Activated CD4-positive, alpha-beta T cell treated with anti-CD3 and anti-CD28 coated beads for 48 hours (primary cell): ENCODE data around the gene GLUD2.
A peak's percentile ranks its signal among the peaks of the same experiment; 100 is the strongest.
"Not testable (repeated sequence)": the region's sequence is repeated elsewhere in the genome, so short reads cannot be mapped to it uniquely, and the experiment has no call there.

Experiments used
- DNase-seq: peaks from one replicate; pipeline ENCODE4 v3.0.0-alpha.2; 2020

Gene GLUD2

GRCh38 chrX:121047441-121048419 lies at the start of gene GLUD2:
GLUD2 (plus strand) TSS chrX:121047610; CDS start chrX:121047685, 75 bp downstream.
- DNase-seq, result peak; percentile 30

DNA sequence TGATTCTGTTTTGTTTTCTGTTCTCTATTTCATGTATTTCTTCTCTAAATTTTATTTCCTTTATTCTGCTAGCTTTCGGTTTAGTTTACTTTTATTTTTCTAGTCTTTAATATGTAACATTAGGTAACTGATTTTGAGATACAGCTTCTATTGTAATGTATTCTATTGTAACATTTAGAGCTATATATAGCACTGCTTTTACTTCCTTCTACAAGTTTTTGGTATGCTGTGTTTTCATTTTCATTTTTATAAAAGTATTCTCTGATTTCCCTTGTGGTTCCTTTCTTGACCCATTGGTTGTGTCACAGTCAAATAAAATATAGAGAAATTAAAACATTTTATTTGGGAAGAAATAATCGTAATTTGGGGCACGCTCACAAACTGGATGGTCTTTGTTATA lies 48.0 kb upstream of the GLUD2 start:
- no peak for DNase-seq

GRCh38 chrX:121000589-121000988 lies 46.8 kb upstream of the GLUD2 start:
- no peak for DNase-seq

- DNase-seq, result no peak
Measured at GRCh38 chrX:121008920-121009319, 38.5 kb upstream of the GLUD2 start.

- no peak for DNase-seq
Measured at GRCh38 chrX:121009764-121010163, 37.6 kb upstream of the GLUD2 start.

DNA sequence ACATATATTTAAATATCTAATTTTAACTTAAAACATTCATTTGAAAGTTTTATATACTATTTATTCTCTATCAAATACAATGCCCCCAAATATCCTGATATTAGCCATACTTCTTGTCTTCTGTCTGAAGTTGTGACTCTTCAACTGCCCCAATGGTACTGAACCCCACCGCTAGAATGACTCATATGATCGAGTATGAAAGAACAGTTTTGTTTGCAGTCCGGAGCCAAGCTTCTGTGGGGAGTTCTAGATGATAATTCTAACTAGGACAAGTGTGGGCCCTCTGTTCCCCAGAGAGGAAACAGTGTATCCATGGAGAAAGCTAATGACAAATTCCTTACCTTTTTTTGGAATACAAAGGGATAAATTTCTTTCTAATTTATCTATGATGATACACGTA lies 37.2 kb upstream of the GLUD2 start:
- DNase-seq, result no peak

- no peak for DNase-seq
Measured at GRCh38 chrX:121011254-121011653, 36.2 kb upstream of the GLUD2 start.

- no peak for DNase-seq
Measured at GRCh38 chrX:121013897-121014455, 33.4 kb upstream of the GLUD2 start.

- DNase-seq, result no peak
Measured at GRCh38 chrX:121014826-121015225, 32.6 kb upstream of the GLUD2 start.

DNA sequence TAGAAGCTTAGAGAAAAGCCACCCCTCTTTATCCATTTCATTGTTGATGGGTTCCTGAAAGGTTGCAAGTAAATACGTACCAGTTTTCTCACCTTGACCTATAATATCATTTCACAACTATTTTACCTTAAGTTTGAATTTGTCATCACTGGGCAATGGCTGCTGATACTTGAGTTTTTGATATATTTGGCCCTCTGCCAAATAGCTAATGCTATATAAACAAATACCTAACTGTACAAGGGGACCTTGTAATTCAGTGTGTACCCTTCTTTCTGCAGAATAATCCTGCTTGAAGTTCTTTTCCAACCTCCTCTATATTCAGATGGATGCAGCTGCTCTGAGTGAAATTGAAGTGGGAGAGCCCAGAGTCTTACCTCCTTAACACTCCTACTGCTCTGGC lies 19.0 kb upstream of the GLUD2 start:
- DNase-seq, result no peak

DNA sequence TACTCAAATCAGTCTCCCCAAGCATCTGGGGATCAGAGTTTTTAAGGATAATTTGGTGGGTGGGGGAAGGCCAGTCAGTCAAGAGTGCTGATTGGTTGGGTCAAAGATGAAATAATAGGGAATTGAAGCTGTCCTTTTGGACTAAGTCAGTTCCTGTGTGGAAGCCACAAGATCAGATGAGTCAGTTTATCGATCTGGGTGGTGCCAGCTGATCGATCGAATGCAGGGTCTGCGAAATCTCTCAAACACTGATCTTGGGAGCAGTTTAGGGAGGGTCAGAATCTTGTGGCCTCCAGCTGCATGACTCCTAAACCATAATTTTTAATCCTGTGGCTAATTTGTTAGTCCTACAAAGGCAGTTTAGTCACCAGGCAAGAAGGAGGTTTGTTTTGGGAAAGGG lies 17.3 kb upstream of the GLUD2 start:
- no peak for DNase-seq

GRCh38 chrX:121032531-121032930 lies 14.9 kb upstream of the GLUD2 start:
- no peak for DNase-seq

GRCh38 chrX:121036137-121036536 lies 11.3 kb upstream of the GLUD2 start:
- DNase-seq, result no peak

- no peak for DNase-seq
Measured at GRCh38 chrX:121036951-121037350, 10.5 kb upstream of the GLUD2 start.

DNA sequence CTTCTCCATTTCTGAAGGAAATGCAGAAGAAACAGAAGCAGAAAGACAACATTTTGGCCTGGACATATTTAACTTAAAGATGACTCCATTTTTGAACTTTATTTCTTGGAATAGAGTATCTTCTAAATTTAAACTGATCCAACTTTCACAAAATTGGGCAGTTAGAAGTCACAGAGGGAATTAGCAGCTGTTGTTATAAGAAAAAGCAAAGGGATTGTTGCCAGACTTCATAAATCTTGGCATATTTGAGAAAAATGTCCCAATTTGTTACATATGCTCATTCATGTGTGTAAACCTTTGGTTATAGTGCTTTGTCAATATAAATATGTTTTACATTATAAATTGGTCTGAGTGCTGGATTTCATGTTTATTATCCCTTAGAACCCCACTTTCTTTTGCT lies 3.4 kb downstream of the GLUD2 start:
- no peak for DNase-seq

DNA sequence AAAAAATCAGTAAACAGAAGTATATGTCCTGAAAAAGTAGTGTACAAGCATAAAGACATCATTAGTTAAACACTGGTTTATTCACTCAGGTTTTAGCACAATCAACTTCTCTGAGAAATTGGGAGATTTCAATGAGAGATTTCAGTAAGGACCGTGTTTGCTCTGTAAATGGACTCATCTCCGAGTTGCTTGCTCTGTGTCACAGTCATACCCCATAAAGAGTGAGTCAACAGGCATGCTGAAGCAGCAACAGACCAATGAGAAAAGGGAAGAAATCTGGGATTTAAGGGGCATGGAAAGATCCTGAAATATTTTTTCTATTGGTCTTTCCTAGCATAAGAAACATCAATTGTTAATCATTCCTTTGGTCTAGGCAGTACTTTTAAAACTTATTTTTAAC lies 4.7 kb downstream of the GLUD2 start:
- DNase-seq, result no peak

DNA sequence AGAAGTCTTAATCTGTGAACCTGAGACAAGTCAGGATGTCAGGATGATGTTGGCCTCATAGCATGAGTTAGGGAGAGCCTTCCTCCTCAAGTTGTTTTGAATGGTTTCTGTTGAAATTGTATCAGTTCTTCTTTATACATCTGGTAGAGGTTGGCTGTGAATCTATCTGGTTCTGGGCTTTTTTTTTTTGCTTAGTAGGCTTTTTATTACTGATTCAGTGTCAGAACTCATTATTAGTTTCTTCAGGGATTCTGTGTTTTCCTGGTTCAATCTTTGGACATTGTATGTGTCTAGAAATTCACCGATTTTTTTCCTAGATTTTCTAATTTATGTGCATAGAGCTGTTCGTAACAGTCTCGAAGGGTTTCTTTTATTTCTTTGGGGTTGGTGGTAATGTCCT lies 14.9 kb downstream of the GLUD2 start:
- no peak for DNase-seq

DNA sequence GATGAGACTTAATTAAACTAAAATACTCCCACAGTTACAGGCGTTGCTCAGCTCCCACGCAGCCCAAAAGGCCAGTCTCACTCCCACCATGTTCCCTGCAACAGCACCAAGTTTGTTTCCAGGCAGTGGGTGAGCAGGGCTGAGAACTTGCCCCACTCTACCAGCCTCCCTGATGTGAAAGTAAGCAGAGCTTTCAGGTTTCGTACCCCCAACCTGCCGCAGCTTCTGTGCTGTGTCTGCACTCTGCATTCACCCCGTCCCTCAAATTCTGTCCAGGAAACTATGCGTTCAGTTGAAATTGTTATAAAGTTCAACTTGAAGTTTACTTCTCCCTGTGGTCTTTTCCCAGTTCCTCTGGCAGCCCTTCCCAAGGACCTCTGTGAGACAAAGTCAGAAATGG lies 17.2 kb downstream of the GLUD2 start:
- no peak for DNase-seq

DNA sequence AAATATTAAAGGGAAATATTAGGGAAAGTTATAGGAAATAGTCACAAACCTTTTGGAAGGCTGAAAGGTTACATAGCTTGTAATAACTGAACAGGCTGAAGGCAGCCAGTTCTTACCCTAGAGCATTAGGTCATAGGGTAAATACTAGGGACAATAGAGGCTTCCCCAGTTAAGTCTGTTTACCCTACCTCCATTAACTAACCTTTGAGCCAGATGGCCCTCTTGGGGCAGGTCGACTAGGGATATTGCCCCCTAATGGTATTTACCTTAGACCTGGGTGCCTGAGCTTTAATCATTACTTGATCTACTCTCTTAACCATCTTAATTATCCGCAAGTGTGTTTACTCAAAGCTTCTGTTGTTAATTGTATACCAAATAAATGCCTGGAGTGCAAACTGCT lies 36.8 kb downstream of the GLUD2 start:
- not testable (repeated sequence) for DNase-seq

DNA sequence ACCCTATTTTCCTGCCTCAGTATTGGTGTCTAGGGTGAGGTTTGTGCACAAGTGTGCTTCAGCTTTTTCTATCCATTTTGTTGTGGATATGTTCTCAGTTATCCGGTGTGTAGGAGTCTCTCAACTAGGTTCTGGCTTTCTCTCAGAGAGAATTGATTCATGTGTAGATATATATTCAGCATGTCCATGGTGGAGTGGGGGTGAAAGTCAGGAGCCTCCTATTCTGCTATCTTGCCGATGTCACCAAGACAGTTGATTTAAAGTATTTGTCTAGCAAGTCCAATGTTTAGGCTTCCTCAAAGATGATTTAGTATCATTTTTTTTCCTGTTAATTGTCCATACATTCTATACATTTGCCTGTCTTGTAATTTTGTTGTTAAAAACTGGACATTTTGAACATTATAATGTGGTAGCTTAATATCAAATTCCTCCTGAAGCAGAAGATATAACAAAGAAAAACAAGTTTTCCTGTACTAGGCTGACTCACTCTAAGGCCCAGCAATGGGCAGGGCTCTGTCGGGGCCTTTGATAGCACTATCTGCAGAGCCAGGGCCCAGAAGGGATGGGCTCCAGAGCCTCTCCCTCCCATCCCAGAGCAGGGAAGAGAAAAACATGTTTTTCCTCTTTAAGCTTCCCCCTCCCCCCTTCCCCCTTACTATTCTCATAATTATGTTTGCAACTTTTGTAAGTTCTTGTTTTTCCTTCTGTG lies 37.6 kb downstream of the GLUD2 start:
- no peak for DNase-seq

DNA sequence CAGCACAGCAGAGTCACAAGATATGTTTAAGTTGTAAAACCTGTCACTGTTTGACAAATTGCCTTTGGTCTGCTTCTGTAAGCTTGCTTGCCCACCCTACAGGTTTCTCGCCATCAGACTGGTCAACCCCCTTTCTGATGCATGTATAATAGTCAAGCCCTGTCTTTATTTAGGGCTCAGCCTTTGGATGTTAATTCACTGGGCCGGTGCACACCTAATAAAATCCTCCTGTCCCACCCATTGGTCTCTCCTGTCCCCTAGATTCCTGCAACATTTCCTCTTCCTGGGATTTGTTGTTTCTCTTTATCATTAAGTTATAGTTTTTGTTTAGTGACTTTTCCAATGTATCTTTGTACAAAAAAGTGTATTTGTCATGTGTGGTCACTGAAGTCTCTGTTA lies 38.2 kb downstream of the GLUD2 start:
- no peak for DNase-seq

DNA sequence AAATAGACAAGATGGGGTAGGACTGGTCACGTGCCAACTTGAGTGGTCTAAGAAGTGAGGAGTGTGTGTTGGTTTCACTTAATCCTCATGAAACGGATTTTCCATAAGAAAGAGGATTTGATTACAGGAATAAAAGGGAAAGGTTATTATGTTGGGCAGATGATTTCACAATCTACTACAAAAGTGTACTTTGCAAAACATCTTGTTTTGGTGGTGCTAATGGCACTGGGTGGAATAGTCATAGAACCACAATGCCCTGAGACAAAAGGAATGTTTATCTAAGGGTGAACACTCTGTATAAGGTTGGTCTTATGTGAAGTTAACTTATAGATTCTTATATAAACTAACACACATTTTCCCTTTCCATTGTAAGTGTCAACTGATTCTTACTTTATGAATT lies 45.6 kb downstream of the GLUD2 start:
- DNase-seq, result no peak
